Cardiac septum (tissue), 1 donor: ENCODE data around the gene SLC25A18. TPM values are rescaled to one million over a fixed set of nuclear protein-coding genes. Genes with fewer than 3 reads are reported as not detected.
"Not testable (repeated sequence)": the region's sequence is repeated elsewhere in the genome, so short reads cannot be mapped to it uniquely, and the experiment has no call there.

Source experiments
- DNase-seq: peaks from one replicate; pipeline ENCODE4 v3.0.0-alpha.2; 2020; ENCODE audit warnings: low spot score
- intact Hi-C: fragments of 100-400 bp; cut with DNase I; formaldehyde crosslinking; loops from one replicate; pipeline ENCODE4 v1.14.0; 2022
- long read RNA-seq: library from polyadenylated mRNA; unstranded; transcript quantifications from one replicate; pipeline ENCODE4 v2.0.0, GENCODE V29; 2021
- total RNA-seq: library from RNA; stranded (reverse); fragmentation: NEBNext Ultra II Directional; extraction: Animal tissue kit (Norgen Biotek cat#: 25700); gene quantifications from one replicate; pipeline ENCODE4 v1.2.1, GENCODE V29; 2021
- donor health status: DM: no; HTN: no; CAD: no.

The SLC25A18 gene, protein sequence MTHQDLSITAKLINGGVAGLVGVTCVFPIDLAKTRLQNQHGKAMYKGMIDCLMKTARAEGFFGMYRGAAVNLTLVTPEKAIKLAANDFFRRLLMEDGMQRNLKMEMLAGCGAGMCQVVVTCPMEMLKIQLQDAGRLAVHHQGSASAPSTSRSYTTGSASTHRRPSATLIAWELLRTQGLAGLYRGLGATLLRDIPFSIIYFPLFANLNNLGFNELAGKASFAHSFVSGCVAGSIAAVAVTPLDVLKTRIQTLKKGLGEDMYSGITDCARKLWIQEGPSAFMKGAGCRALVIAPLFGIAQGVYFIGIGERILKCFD
- total RNA-seq, result 0.11 TPM
- long read RNA-seq, result 0 reads

DNA sequence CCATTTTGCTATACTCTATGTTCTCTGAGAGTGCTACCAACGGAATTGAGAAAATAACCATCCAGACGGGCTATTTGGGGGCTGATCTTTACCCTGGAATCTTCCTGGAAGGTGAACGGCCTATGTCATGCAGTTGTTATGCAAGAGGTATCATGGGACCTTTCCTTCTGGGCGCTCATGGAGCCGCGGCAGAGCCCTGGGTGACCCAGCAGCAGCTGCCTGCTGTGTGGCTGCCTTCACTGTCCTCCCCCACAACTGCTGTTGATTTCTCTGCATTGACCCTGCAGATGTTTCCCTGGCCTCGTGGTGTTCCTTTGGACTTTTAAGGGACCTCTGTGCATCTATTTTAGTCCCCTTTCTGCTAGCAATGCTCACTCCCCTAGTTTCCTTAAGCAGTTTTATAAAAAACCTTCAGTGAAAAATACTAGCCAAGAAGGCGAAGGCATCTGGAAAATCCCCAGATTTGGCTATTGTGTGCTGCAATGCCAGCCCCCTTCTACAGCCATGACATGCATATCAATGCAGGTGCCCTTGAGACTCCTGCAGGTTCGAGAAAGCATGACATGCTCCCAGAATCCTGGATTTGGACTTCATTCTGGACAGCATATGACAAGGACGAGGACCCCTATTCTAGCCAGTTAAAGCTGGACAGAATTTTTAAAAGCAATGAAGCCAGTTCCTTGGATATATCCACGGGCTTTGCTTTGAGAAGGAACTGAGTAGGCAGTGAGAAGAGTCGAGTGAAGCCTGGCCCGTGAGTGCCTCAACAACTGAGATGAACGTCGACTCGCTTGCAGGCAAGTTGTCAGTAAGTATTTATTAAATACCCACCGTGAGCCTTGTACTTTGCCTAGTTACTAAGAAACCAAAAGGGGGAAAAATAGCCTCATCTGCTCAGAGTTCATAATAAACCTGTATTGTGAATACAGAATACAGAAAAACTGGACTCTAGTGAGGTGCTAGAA is at the start of gene SLC25A18:
TSS of gene SLC25A18 (plus strand) at position 593 of the 965 bp plus-strand sequence. CDS start 16,447 bp downstream, outside the sequence.
- no peak for DNase-seq
- intact Hi-C loops, result loop anchor here (2.0 kb wide), 1 partner anchor 76 kb away; the partner anchor contains the start of gene BCL2L13

DNA sequence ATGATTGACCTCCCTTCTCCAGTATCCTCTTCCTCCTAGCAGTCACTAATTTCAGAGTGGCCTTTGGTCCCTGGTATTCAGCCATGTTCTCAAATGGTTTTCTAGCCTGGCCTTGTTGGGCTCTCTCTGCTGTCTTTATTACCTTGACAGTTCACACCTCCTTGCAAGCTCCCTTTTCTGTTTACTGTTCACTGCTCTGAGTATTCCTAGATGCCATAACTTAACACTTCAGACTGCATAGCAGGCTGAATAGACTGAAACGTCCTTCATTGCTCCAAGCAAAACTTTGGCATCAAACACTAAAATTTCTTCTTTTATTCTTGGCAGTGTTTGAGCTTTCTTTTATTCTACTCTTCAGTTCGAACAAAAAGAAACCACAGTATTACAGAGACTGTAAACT is 49.7 kb upstream of the SLC25A18 start:
- intact Hi-C loops, result no loop called here
- no peak for DNase-seq

DNA sequence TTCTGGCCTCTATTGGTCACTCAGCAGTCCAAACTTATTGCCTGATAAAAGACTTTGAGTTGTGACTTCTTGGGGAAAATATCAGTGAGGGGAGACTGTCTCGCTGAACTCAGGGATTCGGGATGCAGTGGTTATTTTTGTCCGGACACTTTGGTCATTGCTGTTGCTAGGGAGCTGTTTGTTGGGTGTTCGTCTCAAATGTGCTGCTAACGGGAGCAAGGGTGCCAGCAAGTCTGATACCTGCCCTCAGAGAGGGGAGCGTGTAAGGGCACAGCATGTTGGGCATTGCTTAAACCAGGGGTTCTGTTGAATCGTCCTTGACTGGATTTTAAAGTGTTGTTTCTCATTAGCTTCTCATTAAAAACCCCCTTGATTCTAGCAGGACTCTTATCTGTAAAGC is 49.2 kb upstream of the SLC25A18 start:
- no peak for DNase-seq
- intact Hi-C loops, result no loop called here

GRCh38 chr22:17518406-17518805 is 44.9 kb upstream of the SLC25A18 start:
- intact Hi-C loops, result no loop called here
- no peak for DNase-seq

- intact Hi-C loops, DNase-seq: not testable (repeated sequence)
Measured at GRCh38 chr22:17521971-17522370, 41.3 kb upstream of the SLC25A18 start.

GRCh38 chr22:17523925-17524324 is 39.4 kb upstream of the SLC25A18 start:
- no peak for DNase-seq
- intact Hi-C loops, result no loop called here

- intact Hi-C loops, result no loop called here
- DNase-seq, result no peak
Measured at GRCh38 chr22:17536269-17536668, 27.0 kb upstream of the SLC25A18 start.

DNA sequence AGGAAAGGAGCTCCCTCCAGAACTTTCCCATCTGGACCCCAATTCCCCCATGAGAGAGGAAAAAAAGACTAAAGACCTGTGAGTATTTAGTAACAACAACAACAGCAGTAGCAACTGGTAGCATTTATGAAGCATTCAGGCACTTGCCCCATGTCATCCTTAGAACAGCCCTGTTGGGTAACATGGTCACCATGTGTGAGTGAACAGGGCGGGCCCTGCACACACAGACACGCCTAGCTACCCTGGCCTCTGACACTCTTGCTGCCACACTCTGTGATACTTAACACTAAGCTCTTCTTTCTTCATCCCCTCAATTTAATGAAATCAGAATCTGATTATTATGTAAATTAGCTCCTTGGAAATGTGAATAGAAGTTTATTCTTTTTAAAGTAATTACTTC is 26.1 kb upstream of the SLC25A18 start:
- DNase-seq, result no peak
- intact Hi-C loops, result no loop called here

DNA sequence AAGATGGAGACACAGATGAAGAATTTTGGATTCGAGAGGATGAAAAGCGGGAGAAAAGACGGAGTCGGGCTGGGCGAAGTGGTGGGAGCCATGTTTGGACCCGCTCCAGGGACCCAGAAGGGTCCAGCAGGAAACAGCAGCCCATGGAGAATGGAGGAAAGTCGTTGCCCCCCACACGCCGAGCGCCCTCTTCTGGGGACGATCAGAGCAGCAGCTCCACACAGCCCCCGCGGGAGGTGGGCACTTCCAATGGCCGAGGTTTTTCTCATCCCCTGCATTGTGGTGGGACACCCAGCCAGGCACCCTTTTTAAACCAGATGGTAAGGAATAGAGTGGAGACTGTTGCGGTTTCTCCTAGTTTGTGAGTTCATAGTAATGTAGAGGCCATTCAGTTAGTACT is 22.8 kb upstream of the SLC25A18 start:
- intact Hi-C loops, result no loop called here
- no peak for DNase-seq

- intact Hi-C loops, result no loop called here
- no peak for DNase-seq
Measured at GRCh38 chr22:17541476-17541875, 21.8 kb upstream of the SLC25A18 start.

DNA sequence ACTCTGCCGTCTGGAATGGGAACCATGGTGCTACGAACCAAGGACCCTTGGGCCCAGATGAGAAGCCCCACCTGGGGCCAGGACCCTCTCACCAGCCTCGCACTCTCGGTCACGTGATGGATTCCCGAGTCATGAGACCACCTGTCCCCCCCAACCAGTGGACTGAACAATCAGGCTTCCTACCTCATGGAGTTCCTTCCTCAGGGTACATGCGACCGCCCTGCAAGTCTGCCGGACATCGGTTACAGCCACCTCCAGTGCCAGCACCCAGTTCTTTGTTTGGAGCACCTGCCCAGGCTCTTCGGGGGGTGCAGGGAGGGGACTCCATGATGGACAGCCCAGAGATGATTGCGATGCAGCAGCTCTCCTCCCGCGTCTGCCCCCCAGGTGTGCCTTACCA is 20.8 kb upstream of the SLC25A18 start:
- intact Hi-C loops, result no loop called here
- no peak for DNase-seq

DNA sequence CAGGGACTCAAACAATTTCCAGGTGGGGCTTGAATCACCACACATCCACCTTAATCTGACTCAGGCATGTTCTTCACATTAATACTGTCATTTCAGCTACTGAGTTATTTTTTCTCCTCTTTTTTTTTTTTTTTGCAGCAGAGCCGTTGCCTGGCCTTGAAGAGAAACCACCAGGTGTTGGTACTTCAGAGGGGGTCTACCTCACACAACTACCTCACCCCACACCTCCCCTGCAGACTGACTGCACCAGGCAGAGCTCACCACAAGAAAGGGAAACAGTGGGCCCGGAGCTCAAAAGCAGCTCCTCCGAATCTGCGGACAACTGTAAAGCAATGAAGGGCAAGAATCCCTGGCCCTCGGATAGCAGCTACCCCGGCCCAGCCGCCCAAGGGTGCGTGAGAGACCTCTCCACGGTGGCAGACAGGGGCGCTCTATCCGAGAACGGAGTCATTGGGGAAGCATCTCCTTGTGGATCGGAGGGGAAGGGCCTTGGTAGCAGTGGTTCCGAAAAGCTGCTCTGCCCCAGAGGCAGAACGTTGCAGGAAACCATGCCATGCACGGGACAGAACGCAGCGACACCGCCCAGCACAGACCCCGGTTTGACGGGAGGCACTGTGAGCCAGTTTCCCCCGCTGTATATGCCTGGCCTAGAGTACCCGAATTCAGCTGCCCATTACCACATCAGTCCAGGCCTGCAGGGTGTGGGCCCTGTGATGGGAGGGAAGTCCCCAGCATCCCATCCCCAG is 15.1 kb upstream of the SLC25A18 start:
- intact Hi-C loops, result no loop called here

GRCh38 chr22:17548756-17549035 is 14.6 kb upstream of the SLC25A18 start:
- no peak for DNase-seq
- intact Hi-C loops, result no loop called here

More for the DNA sequence above, 15.1 kb upstream of the SLC25A18 start:
- DNase-seq, result no peak

- intact Hi-C loops, result no loop called here
- no peak for DNase-seq
Measured at GRCh38 chr22:17549183-17549582, 14.1 kb upstream of the SLC25A18 start.

DNA sequence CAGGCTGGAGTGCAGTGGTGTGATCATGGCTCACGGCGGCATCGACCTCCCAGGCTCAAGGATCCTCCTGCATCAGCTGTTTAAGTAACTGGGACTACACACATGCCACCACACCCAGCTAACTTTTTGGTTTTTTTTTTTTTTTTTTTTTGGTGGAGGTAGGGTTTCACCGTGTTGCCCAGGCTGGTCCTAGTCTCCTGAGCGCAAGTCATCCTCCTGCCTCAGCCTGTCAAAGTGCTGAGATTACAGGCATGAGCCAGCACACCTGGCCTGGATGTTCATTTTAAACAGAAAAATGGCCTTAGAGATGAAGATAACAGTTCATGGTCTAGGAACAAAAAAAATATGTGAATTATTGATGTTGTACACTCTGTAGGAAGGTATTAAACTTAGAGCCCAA is 13.6 kb upstream of the SLC25A18 start:
- DNase-seq, result no peak
- intact Hi-C loops, result no loop called here

DNA sequence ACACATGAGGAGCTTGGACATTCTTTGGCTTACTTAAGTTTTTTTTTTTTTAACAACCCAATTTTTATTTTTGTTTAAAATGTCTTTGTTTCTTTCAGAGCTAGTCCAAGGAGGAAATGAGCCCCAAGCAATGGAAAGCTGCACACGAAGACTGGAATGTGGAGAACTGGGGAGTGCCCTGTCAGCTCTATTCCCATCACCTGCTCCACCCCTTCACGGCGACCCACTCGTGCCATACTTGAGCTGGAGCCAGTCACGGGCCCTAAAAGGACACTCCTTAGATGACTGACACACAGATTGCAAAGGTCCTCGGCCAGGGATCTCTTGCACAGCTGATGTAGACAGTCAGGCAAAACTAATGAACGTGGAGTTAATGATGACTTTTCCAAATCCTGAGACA is 10.6 kb upstream of the SLC25A18 start:
- intact Hi-C loops, result no loop called here
- DNase-seq, result no peak

DNA sequence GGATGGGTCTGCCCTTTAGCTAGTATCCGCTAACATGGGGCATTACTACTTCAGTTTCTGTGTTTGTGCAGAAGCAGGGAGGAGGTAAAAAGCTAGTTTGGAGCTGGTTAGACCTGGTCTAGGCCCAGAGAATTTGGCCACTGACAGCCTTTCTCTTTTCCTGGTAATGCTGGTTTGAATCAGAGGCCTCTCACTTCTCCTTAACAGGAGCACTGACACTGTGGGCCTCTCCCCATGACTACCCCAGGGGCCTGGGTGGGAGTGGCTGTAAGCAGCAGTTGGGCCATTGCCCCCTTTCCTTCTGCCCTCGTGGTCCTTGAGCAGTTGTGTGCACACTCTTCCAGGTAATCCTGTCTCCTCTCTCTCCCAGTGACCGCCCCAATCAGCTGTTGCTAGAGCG is 8.5 kb upstream of the SLC25A18 start:
- intact Hi-C loops, result no loop called here
- DNase-seq, result no peak

- DNase-seq, result no peak
- intact Hi-C loops, result no loop called here
Measured at GRCh38 chr22:17559188-17559587, 4.1 kb upstream of the SLC25A18 start.

GRCh38 chr22:17563936-17564391 is 666 bp downstream of the SLC25A18 start:
- DNase-seq, result no peak
- intact Hi-C loops, result loop anchor here (2.0 kb wide), 1 partner anchor 75 kb away; the partner anchor contains the start of gene BCL2L13
